NCI-H146 treated with DMSO at 0.1 percent for 48 hours (cell line): ENCODE results near the gene ZFAND3.

ENCODE experiments used
- DNase-seq: peaks from one replicate; lab custom pipeline; 2025; ENCODE audit not compliant: unreplicated experiment; lab: John Stamatoyannopoulos, UW

The ZFAND3 gene, protein sequence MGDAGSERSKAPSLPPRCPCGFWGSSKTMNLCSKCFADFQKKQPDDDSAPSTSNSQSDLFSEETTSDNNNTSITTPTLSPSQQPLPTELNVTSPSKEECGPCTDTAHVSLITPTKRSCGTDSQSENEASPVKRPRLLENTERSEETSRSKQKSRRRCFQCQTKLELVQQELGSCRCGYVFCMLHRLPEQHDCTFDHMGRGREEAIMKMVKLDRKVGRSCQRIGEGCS

DNA sequence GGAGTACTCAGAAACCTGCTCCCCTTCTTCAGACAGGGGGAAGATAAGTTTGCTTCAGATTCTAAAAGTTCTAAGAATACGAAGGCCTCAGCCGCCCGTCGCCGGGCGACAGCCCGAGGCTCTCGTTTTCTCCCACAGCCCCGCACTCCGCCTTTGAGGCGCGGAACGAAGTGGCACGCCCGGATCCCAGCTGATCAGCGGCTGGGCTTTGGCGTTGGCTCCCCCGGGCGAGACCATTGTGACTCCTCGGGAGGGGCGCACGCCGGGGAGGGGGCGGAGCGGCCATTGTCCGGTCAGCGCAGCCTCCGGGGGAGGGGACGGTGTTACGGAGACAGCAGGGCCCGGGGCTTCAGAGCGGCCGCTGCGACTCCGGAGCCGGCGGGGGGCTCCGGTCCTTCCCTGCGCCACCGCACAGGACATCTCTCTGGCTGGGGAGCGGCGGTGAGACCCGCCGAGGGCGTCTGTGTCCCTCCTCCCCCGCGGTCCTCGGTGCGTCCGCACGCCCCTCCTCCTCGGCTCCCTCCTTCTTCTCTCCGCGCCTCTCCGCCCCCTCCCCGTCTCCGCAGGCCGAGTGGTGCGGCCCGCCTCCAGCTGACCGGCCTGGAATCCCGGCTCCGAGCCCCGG, at the start of gene ZFAND3:
TSS of gene ZFAND3 (plus strand) at position 551 of the 625 bp plus-strand sequence. CDS start 219 bp downstream, outside the sequence.
- DNase-seq = peak; percentile 98

DNA sequence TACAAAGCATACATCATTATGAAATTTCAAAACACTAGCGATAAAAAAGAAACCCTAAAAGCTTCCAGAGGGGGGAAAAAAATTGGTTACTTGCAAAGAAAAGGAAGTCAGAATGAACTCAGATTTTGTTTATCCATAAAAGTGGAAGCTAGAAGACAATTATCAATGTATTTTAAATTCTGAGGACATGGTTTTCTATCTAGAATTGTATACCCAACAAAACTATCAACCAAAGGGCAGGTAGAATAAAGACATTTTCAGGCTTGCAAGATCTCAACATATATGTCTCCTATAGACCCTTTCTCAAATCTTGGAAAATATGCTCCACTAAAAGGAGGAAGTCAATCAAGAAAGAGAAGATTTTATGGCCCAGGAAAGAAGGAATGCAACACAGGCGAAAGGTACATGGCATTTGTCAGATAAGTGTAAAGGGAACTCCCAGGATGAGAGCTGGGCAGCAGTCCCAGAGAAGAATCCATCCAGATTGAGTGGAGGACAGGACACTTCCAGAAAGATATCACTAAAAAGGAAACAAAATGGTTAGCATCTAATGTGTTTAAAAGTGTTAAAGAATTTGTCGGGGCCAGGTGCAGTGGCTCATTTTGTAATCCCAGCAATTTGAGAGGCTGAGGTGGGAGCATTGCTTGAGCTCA, 45.4 kb upstream of the ZFAND3 start:
- no peak for DNase-seq

DNA sequence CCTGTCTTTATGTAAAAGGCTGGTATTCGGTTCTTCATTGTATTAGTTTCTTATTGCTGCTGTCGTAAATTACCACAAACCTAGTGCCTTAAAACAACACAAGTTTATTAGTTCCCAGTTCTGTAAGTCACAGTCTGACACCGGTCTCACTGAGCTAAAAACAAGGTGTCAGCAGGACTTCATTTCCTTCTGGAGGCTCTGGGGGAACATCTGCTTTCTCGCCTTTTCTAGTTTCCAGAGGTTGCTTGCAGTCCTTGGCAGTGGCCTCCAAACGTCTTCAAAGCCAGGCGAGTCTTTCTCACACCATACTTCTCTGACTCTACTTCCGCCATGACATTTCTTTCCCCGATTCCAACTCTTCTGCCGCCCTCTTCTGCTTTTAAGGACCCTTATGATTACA, 43.0 kb upstream of the ZFAND3 start:
- no peak for DNase-seq

GRCh38 chr6:37777272-37777834, 42.2 kb upstream of the ZFAND3 start:
- DNase-seq = no peak

- DNase-seq = no peak
These were observed 40.3 kb upstream of the ZFAND3 start for GRCh38 chr6:37779111-37779800.

GRCh38 chr6:37779902-37780628, 39.5 kb upstream of the ZFAND3 start:
- DNase-seq = no peak

DNA sequence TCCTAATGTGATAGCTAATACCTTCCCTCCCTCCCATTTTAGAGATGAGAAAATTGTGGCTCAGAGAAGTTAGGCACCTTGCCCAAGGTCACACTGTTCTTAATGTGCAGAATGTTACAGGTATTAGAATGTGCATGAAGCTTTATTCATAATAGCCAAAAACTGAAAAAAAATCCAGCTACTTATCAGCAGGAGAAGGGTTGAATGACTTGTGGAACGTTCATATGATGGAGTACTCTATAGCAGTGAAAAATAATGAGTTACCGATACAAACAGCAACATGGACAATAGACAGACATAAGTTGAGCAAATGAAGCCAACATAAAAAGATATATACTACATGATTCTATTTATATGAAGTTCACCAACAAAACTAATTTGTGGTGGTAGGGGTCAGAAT, 37.7 kb upstream of the ZFAND3 start:
- no peak for DNase-seq

DNA sequence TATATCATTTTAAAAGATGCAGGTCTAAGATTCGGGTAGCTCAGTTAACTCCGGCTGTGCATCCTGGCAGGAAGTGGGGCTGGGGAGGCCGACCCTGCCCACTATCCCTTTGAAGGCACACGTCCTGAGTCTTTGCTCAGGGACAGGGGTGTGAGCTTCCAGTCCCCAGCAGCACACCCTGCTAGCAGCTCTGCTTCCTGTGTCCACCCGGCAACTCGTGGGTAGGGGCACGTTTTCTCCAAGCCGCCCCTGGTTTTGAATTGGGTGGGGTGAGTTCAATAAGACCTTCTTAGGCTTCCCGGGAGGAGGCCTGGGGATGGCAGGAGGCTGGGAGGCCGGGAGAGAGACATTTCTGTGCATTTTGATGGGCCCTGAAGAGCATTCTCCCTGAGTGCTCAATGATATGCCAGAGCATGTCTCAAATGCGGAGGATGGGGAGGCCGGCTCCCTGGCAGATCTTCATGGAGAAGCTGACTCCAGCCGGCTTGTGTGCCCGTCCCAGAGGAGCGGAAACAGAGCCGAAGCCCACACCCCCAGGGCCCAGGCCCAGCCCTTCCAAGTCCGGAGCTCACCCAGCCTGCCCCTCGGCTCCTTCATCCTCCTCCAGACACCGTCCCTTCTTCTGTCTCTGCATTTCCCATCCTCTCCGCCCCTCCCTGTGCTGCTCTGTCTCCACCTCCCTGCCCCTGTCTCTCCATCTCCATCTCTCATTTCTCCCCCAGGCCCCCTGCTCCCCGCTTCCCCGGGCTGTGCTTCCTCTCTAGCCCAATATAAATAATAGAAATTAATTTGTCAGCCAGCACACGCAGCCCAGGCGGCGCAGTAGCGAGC, 36.3 kb upstream of the ZFAND3 start:
- DNase-seq = peak; percentile 27

DNA sequence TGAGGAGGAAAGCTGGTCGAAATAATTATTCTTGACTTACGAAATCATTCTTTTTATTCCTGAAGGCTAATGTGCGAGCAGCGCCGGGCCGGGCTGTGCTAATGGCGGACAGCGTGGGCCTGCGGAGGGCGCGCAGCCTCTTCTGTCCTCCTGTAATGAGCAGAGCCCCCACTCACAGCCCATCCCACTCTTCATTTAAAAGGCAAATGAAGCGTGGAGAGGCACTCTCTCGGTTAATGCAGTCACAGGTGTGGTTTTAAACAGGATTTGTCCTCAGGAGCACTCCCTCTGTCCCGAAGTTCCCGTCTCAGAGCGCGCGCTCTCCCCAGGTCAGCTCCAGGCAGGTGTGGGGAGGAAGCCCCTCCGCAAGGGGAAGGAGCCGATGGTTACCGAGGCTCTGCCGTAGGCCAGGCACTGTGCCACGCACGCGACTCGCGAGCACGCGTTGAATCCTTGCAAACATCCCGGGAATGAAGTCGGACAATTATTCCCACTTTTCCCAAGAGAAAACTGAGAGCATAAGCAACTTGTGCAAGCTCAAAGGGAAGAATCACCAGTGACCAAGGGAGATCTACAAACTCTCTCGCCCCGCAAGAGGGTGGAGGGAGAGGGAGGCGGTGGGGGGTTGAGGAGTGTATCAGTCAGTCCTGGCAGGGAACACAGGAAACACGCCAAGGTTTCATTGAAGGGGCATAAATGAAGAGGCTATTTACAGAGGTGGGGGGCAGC, 35.5 kb upstream of the ZFAND3 start:
- no peak for DNase-seq

GRCh38 chr6:37784585-37784967, 35.0 kb upstream of the ZFAND3 start:
- DNase-seq = no peak

- no peak for DNase-seq
These were observed 34.4 kb upstream of the ZFAND3 start for GRCh38 chr6:37785002-37785662.

- DNase-seq = no peak
These were observed 33.8 kb upstream of the ZFAND3 start for GRCh38 chr6:37785663-37786270.

DNA sequence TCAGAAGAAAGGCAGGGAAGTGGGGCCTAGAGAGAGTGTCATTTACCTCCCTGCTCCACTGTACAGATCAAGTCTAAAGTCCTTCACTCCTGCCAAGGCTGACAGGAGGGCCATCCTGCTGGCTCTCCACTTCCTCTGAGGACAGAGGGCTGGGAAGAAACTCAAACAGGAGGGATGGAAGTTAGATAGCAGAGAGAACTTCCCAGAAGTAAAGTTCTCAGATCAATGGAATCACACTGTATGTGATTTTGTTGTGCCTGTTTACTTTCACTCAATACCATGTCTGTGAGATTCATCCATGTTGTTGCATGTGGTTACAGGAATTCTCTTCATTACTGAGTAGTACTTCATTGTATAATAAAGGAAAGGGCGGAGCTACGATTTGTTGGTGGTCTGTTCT, 32.3 kb upstream of the ZFAND3 start:
- no peak for DNase-seq

GRCh38 chr6:37788259-37788658, 31.3 kb upstream of the ZFAND3 start:
- DNase-seq = no peak

DNA sequence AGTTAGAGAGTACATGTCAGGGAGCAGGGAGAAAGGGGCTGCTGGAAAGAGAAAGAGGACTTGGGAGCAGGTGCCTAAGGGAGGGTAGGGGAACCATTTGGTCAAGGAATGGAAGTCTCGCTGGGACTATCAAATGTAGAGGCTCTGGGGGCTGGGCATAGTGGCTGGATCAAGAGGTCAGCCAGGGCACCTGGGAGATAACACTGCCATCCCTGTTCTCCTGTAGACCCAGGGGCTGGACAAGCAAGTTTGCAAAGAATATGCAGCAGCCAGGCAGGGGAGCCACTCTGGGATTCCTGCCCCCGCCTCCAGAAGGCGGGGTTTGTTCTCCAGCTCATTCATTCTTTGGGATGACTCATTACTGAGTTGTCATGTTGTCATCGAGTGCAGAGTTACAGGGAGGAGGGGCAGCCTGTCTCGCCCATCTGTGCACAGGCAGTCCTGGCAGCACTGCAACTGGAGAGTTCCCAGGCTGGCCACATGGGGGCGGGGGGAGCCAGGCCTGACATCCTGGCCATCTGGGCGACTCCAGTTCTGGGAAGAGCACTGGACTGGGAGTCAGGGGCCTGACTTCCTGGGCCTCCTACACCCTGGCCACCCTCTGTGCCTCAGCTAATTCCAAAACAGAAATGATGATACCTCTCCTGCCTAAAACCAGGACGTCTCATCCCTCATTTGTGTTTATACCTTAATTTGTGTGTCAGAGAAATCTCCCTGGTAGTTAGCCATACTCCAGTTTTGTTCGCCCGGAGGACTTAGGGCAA, 28.2 kb upstream of the ZFAND3 start:
- DNase-seq = peak; percentile 97

GRCh38 chr6:37792457-37793033, 27.0 kb upstream of the ZFAND3 start:
- no peak for DNase-seq

DNA sequence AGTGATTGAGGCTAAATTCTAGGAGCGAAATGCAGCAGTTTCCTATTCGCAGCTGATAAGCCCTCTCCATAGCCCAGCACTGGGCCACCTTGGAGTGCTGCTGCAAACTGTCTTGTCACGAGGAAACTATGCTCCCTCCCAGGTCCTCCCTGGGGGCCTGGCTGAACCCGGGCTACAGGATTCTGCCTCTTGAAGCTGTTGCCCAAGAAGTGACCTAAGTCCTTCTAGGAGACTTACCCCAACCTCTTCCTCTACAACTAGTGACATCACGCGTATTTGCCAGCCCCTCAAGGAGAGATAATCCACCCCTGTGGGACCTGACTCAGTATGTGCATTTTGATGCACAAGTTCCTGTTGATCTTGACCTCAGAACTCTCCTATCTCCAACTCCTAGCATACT, 26.5 kb upstream of the ZFAND3 start:
- DNase-seq = no peak
